Endometrial microvascular endothelial cells (primary cell): ENCODE measurements around the gene CFAP97. TPM values are rescaled to one million over a fixed set of nuclear protein-coding genes. Genes with fewer than 3 reads are reported as not detected.
"Not testable (repeated sequence)": the region's sequence is repeated elsewhere in the genome, so short reads cannot be mapped to it uniquely, and the experiment has no call there.

ENCODE experiments used
- in situ Hi-C: cut with HindIII; loops from 2 replicates; pipeline ENCODE4 v1.10.0; 2017; ENCODE audit warnings: low sequenced_read_pairs, low pct_unique_long_range_greater_than_20kb; ENCODE audit errors: inconsistent ontology term
- total RNA-seq: library from RNA; depleted of rRNA; stranded (reverse); fragments of >200 nt; gene quantifications from one replicate; pipeline ENCODE4 v1.2.3, GENCODE V29; 2015; ENCODE audit errors: inconsistent ontology term

CFAP97 gene
- 37.3 TPM for total RNA-seq

DNA sequence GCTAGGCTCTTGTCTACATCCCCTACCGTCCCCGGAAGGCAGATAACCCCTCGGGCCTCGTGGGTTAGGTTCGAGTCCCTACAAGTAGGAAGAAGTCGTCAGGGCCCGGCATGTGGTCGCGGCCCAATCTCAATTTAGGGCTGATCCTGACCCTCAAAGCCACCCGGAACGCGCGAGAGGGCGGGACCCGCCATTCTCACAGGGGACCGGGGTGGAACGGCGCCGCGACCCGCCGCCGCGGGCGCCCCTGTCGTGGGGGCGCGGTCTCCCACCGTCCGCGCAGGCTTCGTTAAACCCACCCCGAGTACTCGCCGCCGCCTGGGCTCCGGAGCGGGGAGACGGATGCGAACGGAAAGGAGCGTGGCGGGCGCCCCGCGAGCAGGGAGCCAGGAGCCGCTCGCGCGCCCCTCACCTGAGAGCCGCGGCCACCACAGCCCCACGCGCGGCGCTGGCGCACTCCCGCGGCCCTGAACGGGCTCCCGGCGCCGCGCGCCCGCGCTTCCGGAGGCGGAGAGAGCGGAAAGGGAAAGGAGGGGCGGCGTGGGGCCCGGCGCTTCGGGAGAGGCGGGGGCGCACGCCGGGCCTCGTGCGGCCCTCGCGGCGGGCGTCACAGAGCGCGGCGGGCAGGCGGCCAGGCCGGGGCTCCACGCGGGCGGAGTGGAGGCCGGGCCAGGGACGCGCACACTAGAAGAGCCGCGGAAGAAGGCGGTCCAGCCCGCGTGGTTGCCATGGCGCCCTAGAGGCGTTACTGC is at the start of gene CFAP97:
Gene CFAP97, minus strand, starts transcription at position 515 of the 752 bp plus-strand sequence. CDS start 12,804 bp downstream, outside the sequence.
- in situ Hi-C loops: no loop called here

DNA sequence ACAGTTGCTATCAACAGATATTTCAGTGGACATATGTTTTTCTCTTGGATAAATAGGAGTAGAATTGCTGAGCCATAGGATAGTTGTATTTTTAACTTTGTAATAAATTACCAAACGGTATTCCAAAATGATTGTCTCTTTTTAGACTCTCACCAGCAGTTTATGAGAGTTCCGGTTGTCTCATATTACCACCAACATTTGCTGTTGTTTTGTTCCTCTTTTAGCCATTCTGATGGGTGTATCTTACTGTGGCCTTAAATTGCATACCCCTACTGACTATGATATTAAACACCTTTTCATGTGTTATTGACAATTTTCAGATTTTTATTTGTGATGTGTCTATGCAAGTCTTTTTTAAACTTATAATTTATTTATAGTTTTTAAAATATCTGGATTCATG is 45.3 kb upstream of the CFAP97 start:
- in situ Hi-C loops: no loop called here

DNA sequence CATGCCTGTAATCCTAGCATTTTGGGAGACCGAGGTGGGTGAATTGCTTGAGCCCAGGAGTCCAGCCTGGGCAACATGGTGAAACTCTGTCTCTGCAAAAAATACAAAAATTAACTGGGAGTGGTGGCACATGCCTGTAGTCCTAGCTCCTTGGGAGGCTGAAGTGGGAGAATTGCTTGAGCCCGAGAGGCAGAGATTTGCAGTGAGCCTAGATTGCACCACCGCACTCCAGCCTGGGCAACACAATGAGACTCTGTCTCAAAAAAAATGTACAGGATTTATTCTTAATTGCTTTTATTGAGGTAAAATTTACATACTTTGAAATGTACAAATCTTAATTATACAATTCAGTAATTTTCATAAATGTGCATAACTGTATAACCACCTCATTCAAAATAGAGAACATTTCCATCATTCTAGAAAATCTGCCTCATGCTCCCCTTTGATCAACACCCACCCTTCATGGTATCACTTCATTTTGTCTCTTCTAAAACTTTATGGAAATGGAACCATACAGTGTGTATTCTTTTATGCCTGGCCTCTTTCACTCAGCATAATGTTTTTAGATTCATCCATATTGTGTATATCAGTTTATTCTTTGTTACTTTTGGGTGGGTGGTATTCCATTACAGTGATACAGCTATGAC is 44.7 kb upstream of the CFAP97 start:
- in situ Hi-C loops: no loop called here

DNA sequence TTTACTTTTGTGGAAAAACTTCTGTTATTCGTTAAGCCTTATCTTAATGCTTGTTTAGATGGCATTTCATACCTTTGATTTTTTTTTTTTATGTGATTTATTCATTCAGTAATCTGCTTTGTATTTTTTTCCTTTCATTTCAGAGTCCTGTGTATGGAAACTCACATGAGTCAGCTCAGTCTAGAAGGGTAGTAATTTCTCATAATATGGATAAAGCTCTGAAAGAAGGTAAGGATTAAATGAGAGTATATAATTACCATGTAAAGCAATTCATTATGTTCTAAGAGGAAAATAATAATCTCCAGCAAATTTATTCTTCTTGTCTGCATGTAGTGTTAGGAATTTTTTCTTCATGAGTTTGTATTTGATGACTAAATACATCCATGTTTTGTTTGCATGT is 43.4 kb upstream of the CFAP97 start:
- in situ Hi-C loops: no loop called here

DNA sequence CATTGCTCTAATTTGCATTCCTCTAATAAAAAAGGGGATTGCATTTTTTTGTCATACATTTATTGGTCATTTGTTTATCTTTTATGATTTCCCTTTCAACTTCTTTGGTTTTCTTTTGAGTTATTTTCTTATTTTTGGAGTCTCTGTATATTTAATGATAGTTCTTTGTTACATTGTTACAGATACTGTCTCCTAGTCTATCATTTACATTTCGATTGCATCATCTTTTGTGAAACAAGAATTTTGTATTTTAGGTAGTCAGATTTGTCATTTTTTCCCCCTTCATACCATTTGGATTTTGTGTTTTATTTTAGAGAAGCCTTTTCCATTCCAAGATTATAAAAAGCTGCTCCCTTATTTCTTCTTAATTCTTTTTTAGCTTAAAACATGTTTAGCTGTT is 42.7 kb upstream of the CFAP97 start:
- in situ Hi-C loops: no loop called here

DNA sequence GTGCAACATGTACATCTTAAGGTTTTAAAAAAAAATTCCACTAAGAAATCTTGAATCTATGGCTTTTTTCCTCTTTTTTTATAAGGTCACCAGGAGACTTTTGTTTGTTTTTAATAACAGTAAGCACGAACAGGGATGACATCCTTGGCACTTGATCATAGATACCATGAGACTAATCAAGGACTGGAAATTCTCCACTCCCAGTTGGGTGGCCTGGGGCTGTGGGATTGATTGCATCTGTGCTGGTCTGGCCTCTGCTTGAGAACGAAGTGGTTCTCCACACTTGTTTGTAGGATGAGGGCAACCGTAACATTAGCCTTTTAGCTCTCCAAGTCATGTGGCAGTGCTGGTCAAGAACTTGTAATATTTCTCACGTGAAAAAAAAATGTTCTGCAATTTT is 41.0 kb upstream of the CFAP97 start:
- in situ Hi-C loops: no loop called here

DNA sequence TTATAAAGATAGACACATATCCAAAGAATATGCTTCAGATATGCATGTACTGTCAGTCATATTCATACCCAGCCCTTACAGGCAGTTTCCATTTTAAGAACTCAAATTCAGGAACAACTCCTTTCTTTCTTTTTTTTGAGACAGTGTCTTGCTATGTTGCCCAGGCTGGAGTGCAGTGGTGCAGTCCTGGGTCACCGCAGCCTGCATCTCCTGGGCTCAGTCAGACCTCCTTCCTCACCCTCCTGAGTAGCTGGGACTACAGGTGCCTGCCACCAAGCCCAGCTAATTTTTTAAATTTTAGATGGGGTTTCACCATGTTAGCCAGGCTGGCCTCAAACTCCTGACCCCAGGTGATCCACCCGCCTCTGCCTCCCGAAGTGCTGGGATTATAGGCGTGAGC is 40.1 kb upstream of the CFAP97 start:
- in situ Hi-C loops: no loop called here

DNA sequence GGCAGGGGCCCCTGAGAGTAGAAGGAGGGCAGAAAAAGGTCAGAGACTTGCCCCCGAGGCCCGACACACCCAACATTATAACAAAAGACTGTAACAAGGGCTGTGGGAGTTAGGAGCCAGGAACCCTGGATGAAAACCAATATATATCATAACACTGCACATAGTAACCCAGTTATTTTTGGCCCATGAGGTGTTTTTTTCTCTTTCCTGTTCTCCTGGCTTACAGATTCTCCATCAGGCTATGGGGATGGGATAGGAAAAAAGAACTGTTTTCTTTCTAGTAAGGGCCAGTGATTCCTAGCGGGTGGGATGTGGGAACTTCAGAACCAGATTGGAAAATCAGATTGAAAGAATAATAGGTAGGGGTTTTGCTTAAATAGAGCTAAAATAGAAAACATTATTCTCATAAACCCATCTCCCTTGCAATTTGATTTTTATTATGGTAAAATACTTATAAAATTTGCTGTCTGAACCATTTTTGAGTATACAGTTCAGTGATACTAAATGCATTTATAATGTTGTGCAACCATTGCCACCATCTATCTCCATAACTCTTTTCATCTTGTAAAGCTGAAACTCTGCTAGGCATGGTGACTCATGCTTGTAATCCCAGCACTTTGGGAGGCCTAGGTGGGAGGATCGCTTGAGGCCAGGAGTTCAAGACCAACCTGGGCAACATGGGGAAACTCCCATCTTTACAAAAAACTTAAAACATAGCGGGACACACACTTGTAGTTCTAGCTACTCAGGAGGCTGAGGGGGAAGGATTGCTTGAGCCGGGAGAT is 39.1 kb upstream of the CFAP97 start:
- in situ Hi-C loops: no loop called here

DNA sequence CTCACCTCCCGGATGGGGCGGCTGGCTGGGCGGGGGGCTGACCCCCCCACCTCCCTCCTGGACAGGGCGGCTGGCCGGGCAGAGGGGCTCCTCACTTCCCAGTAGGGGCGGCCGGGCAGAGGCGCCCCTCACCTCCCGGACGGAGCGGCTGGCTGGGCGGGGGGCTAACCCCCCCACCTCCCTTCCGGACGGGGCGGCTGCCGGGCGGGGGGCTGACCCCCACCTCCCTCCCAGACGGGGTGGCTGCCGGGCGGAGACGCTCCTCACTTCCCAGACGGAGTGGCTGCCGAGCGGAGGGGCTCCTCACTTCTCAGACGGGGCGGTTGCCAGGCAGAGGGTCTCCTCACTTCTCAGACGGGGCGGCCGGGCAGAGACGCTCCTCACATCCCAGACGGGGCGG is 36.7 kb upstream of the CFAP97 start:
- in situ Hi-C loops: not testable (repeated sequence)

DNA sequence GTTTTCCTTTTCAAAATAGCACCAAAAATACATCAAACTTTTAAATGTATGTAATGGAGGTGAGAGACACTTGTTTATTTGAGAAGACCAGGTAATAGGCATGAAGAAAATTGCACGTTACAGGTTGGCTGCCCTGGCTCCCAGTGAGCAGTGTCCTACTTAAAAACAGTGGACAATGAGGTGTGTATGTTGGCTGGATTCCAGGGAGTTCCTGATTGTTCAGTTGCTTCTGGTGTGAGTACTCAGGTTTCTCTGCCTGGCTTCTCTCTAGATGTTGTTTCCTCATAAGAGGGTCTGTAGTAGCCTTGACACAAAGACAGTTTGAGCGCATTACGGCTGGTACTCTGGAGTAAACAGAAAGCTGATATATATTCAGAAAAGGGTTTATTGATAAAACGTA is 35.0 kb upstream of the CFAP97 start:
- in situ Hi-C loops: no loop called here

DNA sequence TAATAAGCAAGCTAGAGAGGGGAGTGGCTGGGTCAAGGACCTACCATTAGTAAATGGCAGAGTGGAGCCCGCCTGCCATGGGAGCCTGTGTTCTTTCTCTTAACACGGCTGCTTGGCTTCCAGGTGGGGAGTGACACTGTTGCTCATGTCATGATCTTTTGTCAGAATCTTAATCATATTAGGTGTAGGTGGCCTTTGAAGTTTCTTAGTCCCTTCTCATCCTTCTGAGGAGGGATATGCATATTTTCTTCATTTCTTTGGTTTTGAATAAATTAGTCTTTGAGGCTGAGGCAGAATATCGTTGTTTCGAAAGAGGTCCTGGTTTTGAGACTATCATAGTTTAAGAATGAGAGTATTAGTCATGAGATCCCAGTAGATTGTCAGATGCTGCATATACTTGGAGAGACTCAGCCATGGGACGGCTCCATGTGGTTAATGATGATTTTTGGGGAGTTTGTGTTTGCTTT is 34.4 kb upstream of the CFAP97 start:
- in situ Hi-C loops: no loop called here

DNA sequence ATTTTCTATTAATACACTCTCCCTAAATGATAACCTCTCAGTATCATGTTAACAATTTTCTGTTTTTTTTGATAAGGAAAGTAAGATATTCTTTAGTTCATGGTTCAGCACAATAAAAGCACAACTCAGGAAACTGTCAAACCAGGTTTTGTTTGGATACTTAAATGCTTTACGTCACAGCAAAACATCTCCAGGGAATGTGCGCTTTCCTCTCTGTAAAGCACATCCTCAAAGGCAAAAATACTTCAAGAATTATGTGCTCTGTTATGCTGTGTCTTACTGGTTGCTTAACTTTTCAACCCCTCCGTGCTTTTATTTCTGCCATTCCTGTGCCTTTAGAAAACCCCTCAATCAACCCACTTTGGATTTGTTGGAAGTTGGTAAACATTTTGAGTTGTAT is 33.4 kb upstream of the CFAP97 start:
- in situ Hi-C loops: no loop called here

DNA sequence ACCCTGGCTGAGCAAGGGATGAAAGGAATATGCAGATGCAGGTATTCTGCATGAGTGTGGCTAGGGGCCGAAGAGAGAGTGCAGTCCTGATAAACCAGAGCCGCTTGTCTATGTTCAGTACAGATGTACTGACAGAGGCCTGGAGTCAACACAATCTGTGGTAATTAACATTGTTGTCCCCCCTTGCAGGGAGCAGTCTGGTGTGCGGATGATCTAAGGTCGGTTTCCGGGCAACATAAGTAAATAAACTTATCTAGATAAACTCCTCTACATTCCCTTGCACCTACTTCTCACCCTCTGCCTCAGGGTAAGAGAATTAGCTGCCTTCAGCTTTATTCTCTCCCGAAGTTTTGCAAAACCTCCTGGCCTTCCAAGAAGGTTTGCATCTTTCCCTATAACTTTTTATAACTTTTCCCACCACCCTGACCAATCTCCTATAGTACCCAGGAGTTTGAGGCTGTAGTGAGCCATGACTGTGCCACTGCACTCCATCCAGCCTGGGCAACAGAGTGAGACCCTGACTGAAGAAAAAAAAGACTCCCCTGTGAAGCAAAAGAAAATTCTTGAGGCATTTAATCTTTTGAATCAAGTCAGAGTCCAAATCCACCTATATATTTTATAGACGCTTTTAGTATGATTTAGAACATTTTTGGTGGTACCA is 32.2 kb upstream of the CFAP97 start:
- in situ Hi-C loops: no loop called here

DNA sequence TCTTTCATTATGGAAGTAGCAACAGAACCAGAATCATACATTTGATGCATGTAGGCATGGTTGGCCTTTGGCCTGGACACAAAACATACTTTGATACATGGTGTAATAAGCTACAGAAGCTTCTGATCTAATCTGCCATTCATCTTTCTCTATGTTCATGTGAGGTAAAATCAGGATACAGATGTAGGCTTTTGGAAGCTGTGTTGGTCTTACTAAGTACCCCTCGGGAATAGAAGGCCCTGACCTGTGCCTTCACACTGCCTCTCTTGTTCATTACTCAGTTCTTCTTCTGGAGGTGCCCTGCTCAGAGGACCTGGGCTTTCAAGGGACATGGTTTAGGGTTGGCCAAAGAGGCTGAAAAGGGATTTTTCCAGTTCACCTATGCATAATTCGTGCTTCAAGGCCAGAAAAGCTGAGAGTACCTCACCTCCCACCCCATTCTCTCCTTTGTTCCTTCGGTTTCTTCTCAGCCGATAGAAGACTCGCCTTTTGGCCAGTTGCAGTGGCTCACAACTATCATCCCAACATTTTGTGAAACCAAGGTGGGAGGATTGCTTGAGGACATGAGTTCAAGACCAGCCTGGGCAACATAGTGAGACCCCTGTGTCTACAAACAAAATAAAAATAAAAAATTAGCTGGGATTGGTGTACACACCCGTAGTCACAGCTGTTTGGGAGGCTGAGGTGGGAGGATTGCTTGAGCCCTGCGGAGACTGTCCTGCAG is 31.5 kb upstream of the CFAP97 start:
- in situ Hi-C loops: no loop called here

DNA sequence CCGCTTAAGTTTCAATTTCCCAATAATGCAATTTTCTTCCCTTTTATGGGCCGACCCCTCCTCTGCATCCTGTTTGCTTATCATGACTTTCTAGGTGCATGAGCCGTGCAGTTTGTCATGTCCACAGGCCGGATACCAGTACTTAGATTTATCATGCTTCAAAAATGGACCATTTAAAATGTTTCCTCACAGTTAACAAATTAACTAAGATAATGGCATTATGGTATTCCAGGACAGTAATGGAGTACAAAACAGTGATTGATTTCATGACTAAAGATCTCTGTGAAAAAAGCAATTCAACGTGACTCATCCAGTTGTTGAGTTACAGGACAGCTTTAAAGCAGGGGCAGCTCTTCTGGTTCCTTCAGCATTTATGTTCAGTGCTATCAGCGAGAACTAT is 28.6 kb upstream of the CFAP97 start:
- in situ Hi-C loops: no loop called here

DNA sequence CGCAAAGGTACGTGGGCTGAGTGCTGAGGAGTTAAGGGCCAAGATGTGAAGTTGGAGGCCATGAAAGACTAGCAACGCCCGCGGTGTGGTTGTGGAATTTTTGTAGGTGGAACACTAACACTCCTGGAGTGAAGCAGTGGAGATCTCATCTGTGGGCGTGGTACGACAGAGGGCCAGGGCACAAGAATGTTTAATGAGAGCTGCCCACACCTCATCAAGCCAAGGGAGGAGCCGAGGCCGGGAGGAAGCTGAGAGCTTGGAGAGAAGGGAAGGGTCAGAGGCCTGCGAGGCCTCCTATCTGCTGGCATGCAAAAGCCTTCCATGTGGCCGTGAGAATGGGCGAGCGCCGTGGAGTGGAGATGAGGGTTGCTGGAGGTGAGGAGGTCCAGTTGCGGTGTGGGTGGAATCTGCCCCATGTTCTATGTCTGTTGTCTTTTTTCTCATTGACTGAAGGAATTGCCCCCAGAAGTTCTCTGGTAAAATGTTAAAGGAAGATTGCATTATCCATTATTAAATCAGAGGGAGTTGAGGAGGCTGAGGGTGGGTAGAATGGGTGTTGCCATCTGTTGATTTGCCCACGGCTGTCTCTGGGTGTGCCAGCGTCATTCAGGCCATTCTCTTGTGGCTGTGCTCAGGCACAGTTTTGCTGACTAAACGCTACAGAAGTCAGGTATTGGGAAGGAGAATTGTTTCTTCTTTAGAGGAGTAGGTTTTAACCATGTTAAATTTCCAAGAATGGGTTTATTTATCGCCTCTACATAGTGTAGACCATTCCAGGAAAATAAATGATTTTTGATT is 25.4 kb upstream of the CFAP97 start:
- in situ Hi-C loops: no loop called here

DNA sequence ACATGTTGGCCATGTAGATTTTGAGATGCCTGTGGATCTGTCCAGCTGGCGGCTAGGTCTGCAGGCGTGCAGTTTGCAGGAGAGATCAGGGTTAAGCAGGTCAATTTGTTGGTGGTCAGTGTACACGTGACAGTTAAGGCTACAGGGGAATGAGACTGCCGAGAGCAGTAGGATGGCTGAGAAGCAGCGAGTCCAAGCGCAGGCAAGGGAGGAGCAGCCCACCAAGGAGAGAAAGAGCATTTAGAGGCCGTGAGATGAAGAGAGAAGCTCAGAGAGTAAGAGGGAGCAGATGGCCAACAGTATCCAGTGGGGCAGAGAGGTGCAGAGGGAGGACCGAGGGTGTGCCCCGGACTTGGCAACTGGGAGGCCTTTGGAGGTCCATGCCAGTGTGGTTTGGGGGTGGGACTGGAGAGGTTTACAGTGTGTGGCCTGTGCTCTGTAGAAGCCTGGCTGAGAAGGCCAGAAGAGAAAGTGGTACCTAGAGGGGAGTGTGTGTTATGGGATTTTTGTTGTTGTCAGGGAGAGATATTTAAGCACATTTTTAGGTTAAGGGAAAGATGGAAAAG is 24.0 kb upstream of the CFAP97 start:
- in situ Hi-C loops: no loop called here

DNA sequence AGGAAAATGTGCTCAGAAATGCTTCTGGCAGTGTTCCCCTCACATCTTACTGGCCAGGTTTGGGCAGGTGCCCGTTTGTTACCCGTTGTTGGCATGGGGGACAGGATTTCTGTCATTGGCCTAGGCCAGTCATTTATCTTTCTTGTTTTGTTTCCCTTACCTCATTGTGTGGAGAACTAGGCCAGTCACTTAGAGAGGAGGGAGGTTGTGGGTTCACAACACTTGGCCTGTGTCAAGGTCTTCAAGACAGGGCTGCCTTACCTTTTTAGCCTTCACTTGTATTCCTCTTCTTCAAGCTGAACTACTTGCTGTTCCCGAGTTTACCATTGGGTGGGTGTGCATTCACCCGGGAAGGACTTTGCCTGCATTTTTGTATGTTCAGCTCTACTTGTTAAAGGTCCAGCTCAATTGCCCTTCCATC is 23.3 kb upstream of the CFAP97 start:
- in situ Hi-C loops: no loop called here
